ENCODE measurements around the gene PPP1R1B.

Gene PPP1R1B

DNA sequence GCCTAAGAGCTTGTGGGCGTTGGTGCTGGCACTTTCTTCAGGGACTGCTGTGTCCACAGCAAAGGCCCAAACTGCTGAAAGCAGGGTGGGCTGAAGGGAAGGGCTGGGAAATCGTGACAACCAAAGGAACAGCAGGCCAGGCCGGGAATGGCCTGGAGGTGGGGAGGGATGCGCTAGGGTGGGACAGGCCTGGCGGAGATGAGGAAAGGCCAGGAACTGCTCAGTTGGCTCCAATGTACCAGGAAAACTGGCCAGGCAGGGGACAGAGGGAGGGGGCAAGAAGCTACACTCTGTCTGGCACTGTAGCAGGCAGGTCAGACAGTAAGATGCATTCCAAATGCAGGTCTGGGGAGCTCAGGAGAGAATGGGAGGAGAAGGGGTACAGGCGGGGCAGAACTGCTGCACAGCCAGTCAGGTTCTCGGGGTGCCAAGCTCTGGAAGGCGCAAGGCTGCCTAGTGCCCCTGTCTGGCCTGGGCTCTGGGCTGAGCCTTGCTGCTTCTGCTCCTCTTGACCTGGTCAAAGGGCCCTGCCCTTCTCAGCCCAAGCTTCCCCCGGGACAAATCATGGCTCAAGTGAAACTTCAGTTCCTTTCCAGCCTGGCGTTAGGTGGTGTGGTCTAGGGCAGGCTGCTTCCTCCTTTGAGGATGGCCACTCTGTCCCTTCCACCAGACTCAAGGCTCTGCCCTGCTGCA lies 48.8 kb downstream of the PPP1R1B start:
- H3K79me2 ChIP-seq, result no peaks in the 10 kb centered on the region
- H3K27me3 ChIP-seq (ENCODE audit: control insufficient read depth, insufficient read depth, low read length), result no peaks in the 10 kb centered on the region
- H3K4me2 ChIP-seq (ENCODE audit: low read length), result peak overlapping the region; percentile 5
- peaks cover 50% of the 10 kb centered on the region for H3K4me1 ChIP-seq
- H3K9ac ChIP-seq, result no peak overlapping the region
- no peak overlapping the region for H2AFZ ChIP-seq
- H3K4me3 ChIP-seq (ENCODE audit: low read depth, low read length), result no peak overlapping the region
- no peaks in the 10 kb centered on the region for H3K36me3 ChIP-seq (ENCODE audit: control insufficient read depth, insufficient read depth, low read length)
- H3K9me3 ChIP-seq (ENCODE audit: control insufficient read depth, low read length), result no peaks in the 10 kb centered on the region
- TF ChIP-seq, protein P1, sequence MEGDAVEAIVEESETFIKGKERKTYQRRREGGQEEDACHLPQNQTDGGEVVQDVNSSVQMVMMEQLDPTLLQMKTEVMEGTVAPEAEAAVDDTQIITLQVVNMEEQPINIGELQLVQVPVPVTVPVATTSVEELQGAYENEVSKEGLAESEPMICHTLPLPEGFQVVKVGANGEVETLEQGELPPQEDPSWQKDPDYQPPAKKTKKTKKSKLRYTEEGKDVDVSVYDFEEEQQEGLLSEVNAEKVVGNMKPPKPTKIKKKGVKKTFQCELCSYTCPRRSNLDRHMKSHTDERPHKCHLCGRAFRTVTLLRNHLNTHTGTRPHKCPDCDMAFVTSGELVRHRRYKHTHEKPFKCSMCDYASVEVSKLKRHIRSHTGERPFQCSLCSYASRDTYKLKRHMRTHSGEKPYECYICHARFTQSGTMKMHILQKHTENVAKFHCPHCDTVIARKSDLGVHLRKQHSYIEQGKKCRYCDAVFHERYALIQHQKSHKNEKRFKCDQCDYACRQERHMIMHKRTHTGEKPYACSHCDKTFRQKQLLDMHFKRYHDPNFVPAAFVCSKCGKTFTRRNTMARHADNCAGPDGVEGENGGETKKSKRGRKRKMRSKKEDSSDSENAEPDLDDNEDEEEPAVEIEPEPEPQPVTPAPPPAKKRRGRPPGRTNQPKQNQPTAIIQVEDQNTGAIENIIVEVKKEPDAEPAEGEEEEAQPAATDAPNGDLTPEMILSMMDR (IDR thresholded peaks at IDR 0.05), result no peak
- H3K27ac ChIP-seq, result peak overlapping the region; percentile 91

DNA sequence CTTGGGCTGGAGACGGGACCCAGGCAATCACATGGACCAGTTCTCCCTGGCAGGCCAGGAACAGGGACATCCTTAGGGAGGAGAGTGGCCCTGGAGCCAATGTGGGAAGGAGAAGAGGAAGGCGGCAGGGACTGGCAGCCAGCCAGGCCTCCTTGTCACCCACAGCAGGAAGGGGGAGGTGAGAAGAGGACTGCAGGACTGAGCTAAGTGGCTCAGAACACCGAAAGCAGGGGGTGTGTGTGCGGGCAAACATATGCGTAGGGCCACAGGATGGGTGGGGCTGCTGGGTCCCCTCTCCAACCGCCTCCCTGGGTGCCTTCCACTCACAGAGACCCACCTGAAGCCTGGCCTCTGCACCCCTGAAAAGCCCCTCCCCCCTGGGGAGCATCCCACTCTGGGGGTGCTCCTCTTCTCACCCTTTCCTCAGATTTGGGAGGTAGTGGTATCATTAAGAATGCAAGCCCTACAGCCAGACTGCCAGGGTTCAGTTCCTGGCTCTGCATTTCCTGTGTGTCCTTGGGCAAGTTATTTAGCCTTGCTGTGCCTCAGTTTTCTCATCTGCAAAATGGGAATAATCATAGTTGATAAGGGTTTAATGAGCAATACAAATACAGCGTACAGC lies 49.6 kb downstream of the PPP1R1B start:
- H3K36me3 ChIP-seq (ENCODE audit: control insufficient read depth, insufficient read depth, low read length), result no peaks in the 10 kb centered on the region

GRCh38 chr17:39677072-39677471 lies 50.3 kb downstream of the PPP1R1B start:
- Histone ChIP-seq H3K9me3 (ENCODE audit: control insufficient read depth, low read length) (no peaks in the 10 kb centered on the region), H3K36me3 (ENCODE audit: control insufficient read depth, insufficient read depth, low read length) (no peaks in the 10 kb centered on the region), H3K9ac (no peak overlapping the region), H3K4me3 (ENCODE audit: low read depth, low read length) (peak overlapping the region; percentile 4), H3K4me1 (peaks cover 39% of the 10 kb centered on the region), H3K27me3 (ENCODE audit: control insufficient read depth, insufficient read depth, low read length) (no peaks in the 10 kb centered on the region), H3K27ac (peak overlapping the region; percentile 91), H3K79me2 (no peaks in the 10 kb centered on the region), H3K4me2 (ENCODE audit: low read length) (peak overlapping the region; percentile 62), H2AFZ (peak overlapping the region; percentile 49)
- TF ChIP-seq, protein P1 (IDR thresholded peaks at IDR 0.05), result no peak

More for the DNA sequence above, 49.6 kb downstream of the PPP1R1B start:
- Histone ChIP-seq H3K79me2 (no peaks in the 10 kb centered on the region), H3K9ac (no peak overlapping the region), H3K4me3 (ENCODE audit: low read depth, low read length) (no peak overlapping the region), H3K27ac (peak overlapping the region; percentile 91), H3K4me2 (ENCODE audit: low read length) (peak overlapping the region; percentile 62), H3K9me3 (ENCODE audit: control insufficient read depth, low read length) (no peaks in the 10 kb centered on the region), H3K27me3 (ENCODE audit: control insufficient read depth, insufficient read depth, low read length) (no peaks in the 10 kb centered on the region), H3K4me1 (peaks cover 47% of the 10 kb centered on the region), H2AFZ (no peak overlapping the region)
- TF ChIP-seq, protein P1 (IDR thresholded peaks at IDR 0.05), result no peak

DNA sequence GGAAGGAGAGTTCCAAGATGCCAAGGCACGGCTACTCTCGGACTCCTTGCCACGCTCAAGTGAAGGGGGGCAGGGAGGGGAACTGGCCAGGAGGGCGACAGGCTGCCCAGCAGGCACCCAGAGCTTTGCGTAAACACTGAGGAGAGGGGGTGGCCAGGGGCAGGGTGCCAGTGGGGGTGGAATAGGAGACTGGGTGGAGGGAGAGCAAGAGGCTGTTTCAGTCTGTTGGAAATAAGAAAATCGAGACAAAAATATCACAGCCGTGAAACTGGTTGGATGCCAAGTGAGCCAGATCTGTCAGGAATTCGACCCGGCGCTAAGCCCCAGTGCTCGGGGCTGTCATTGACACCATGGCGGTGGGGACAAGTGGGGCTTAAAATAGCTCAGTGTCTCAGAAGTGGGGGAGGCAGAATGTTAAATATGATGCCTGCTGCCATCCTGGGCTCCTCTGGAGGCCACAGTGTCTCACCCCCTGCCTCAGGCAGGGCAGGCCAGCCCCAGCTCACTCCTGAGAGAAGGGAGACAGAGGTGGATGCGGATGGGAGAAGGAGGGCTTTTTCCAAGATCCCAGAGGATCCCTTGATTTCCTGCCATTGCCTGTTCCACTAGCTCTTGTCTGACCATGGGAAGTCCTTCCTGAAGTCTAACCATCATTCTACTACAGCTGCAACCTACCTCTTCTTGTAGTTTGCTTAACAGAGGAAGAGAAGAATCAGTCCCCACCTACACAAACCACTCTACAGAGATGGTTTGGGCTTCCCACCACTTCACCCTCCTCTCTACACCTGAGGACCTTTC lies 51.0 kb downstream of the PPP1R1B start:
- peak overlapping the region; percentile 91 for H3K27ac ChIP-seq
- H3K36me3 ChIP-seq (ENCODE audit: control insufficient read depth, insufficient read depth, low read length), result no peaks in the 10 kb centered on the region
- H3K9ac ChIP-seq, result no peak overlapping the region
- peak overlapping the region; percentile 62 for H3K4me2 ChIP-seq (ENCODE audit: low read length)
- H3K4me3 ChIP-seq (ENCODE audit: low read depth, low read length), result peak overlapping the region; percentile 4
- no peaks in the 10 kb centered on the region for H3K27me3 ChIP-seq (ENCODE audit: control insufficient read depth, insufficient read depth, low read length)
- H2AFZ ChIP-seq, result peak overlapping the region; percentile 49
- H3K79me2 ChIP-seq, result no peaks in the 10 kb centered on the region
- no peaks in the 10 kb centered on the region for H3K9me3 ChIP-seq (ENCODE audit: control insufficient read depth, low read length)
- peaks cover 38% of the 10 kb centered on the region for H3K4me1 ChIP-seq
- TF ChIP-seq, protein P1 (IDR thresholded peaks at IDR 0.05), result no peak

All from parathyroid adenoma (tissue), 2 donors.